ENCODE results near the gene SERPINA10. TPM values are rescaled to one million over a fixed set of nuclear protein-coding genes. Genes with fewer than 3 reads are reported as not detected.

SERPINA10 gene
- polyA plus RNA-seq, 1 experiment, result not detected

- ChIA-PET POLR2A (no interaction called here), CTCF (interaction anchor here (0.7 to 1.0 kb wide), 2 partner anchors 8 to 9 kb away, joined by 3 read pairs; partner anchors contain the start of gene SERPINA6)
- no peak overlapping the region for H3K4me3 ChIP-seq (ENCODE audit: low read depth, low read length)
- TF ChIP-seq CTCF (IDR thresholded peaks at IDR 0.05; ENCODE audit: insufficient read depth, low read depth, low read length), result no peak
- DNase-seq (ENCODE audit: low read depth), result no peak
- no peaks in the 10 kb centered on the region for H3K27me3 ChIP-seq (ENCODE audit: control insufficient read depth, insufficient read depth, low read length)
- no peaks in the 10 kb centered on the region for H3K36me3 ChIP-seq (ENCODE audit: control insufficient read depth, insufficient read depth, low read length)
These were observed 38.4 kb upstream of the SERPINA10 start for GRCh38 chr14:94331462-94331861.

- Histone ChIP-seq H3K36me3 (ENCODE audit: control insufficient read depth, insufficient read depth, low read length) (no peaks in the 10 kb centered on the region), H3K27me3 (ENCODE audit: control insufficient read depth, insufficient read depth, low read length) (no peaks in the 10 kb centered on the region), H3K4me3 (ENCODE audit: low read depth, low read length) (no peak overlapping the region)
- ChIA-PET CTCF (no interaction called here), POLR2A (no interaction called here)
- no peak for DNase-seq (ENCODE audit: low read depth)
- TF ChIP-seq CTCF (IDR thresholded peaks at IDR 0.05; ENCODE audit: insufficient read depth, low read depth, low read length), result no peak
These were observed 37.8 kb upstream of the SERPINA10 start for GRCh38 chr14:94330857-94331256.

- no peak for TF ChIP-seq CTCF (IDR thresholded peaks at IDR 0.05; ENCODE audit: insufficient read depth, low read depth, low read length)
- no peak overlapping the region for H3K4me3 ChIP-seq (ENCODE audit: low read depth, low read length)
- no peak for DNase-seq (ENCODE audit: low read depth)
- no peaks in the 10 kb centered on the region for H3K36me3 ChIP-seq (ENCODE audit: control insufficient read depth, insufficient read depth, low read length)
- CTCF ChIA-PET, result no interaction called here
- POLR2A ChIA-PET, result no interaction called here
- no peaks in the 10 kb centered on the region for H3K27me3 ChIP-seq (ENCODE audit: control insufficient read depth, insufficient read depth, low read length)
These were observed 37.4 kb upstream of the SERPINA10 start for GRCh38 chr14:94330432-94330831.

- ChIA-PET POLR2A (no interaction called here), CTCF (no interaction called here)
- no peak for TF ChIP-seq CTCF (IDR thresholded peaks at IDR 0.05; ENCODE audit: insufficient read depth, low read depth, low read length)
These were observed 36.8 kb upstream of the SERPINA10 start for GRCh38 chr14:94329857-94330256.

GRCh38 chr14:94328196-94328595 lies 35.1 kb upstream of the SERPINA10 start:
- CTCF ChIA-PET, result no interaction called here
- Histone ChIP-seq H3K4me3 (ENCODE audit: low read depth, low read length) (no peak overlapping the region), H3K27me3 (ENCODE audit: control insufficient read depth, insufficient read depth, low read length) (no peaks in the 10 kb centered on the region), H3K36me3 (ENCODE audit: control insufficient read depth, insufficient read depth, low read length) (no peaks in the 10 kb centered on the region)
- POLR2A ChIA-PET, result no interaction called here
- DNase-seq (ENCODE audit: low read depth), result no peak
- no peak for TF ChIP-seq CTCF (IDR thresholded peaks at IDR 0.05; ENCODE audit: insufficient read depth, low read depth, low read length)

More at GRCh38 chr14:94329857-94330256, 36.8 kb upstream of the SERPINA10 start:
- H3K36me3 ChIP-seq (ENCODE audit: control insufficient read depth, insufficient read depth, low read length), result no peaks in the 10 kb centered on the region
- no peaks in the 10 kb centered on the region for H3K27me3 ChIP-seq (ENCODE audit: control insufficient read depth, insufficient read depth, low read length)
- DNase-seq (ENCODE audit: low read depth), result no peak
- H3K4me3 ChIP-seq (ENCODE audit: low read depth, low read length), result no peak overlapping the region
